GM18511 (cell line): ENCODE results near the gene GP1BA.
A peak's percentile ranks its signal among the peaks of the same experiment; 100 is the strongest.

Experiments
- ATAC-seq: cut with Tn5 transposase; IDR thresholded peaks from one replicate; pipeline ENCODE4 v1.9.1; 2021; ENCODE audit warnings: mild to moderate bottlenecking, moderate library complexity; ENCODE audit not compliant: unreplicated experiment

GP1BA gene

DNA sequence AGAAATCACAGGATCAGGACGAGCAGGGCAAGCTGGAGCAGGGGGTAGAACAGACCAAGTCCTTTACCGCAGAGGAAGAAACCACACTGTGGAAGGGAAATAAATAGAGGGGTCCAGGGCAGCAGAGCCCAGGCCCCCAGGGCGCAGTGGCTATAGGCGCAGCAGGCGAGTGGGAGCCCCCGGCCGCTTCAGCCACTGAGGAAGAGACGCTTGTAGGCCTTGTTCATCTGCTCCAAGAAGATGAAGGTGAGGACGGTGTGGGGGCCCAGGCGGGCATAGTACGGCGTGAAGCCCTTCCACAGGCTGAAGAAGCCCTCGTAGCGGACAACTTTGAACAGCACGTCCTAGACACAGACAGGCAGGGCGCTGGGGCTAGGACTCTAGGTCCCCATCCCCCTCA, 5.5 kb downstream of the GP1BA start:
- no peak for ATAC-seq

GRCh38 chr17:4938069-4938491, 6.0 kb downstream of the GP1BA start:
- no peak for ATAC-seq

DNA sequence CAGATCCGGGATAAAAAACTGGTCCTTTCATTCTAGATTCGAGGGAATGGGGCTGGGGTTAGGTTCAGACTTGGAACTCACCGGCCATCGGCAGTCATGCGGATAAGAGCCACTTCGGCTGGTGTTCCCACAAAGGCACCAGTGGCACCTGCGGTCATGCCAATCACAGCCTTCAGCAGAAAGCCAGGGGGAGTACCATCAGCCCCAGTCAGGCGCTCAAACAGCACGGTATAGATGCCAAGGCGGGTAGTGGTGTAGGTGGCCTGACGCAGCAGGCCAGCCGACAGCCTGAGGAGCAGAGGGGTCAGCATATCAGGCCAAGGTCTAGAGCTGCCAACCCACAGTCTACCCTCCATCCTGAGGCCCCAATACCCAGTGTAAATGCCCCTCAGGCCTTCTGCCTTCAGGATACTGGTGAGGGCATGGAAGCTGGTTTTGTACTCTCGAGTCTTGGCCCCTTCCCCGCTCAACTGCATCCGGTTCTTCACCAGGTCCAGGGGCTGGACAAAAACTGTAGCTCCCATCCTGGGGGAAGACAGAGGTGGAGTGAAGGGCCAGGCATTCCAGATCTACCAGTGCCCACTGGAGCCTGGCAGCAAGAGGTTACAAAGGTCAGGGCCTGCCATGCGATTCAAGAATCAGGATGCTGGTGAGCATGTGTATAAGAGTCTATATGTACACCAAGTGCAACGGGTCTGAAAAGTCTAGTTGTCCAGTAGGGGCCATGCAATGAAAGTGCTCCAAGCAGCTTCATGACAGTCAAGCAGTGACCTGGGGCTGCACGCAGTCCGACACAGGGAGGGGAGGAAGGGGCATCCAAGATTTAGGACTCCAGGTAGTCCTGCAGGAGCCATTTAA, 6.8 kb downstream of the GP1BA start:
- ATAC-seq: no peak

DNA sequence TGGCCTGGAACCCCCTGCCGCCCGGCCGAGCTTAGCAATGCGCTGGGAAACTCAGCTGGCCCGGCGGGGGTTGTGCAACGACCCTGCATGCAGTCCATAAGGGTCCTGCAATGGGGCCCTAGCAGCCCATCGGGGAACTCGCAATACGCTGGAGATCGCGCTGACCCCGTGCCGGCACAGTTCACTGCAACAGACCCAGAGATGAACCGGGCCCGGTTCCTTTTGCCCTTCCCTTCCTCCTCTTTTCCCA, 7.4 kb downstream of the GP1BA start:
- ATAC-seq: peak; percentile 22

DNA sequence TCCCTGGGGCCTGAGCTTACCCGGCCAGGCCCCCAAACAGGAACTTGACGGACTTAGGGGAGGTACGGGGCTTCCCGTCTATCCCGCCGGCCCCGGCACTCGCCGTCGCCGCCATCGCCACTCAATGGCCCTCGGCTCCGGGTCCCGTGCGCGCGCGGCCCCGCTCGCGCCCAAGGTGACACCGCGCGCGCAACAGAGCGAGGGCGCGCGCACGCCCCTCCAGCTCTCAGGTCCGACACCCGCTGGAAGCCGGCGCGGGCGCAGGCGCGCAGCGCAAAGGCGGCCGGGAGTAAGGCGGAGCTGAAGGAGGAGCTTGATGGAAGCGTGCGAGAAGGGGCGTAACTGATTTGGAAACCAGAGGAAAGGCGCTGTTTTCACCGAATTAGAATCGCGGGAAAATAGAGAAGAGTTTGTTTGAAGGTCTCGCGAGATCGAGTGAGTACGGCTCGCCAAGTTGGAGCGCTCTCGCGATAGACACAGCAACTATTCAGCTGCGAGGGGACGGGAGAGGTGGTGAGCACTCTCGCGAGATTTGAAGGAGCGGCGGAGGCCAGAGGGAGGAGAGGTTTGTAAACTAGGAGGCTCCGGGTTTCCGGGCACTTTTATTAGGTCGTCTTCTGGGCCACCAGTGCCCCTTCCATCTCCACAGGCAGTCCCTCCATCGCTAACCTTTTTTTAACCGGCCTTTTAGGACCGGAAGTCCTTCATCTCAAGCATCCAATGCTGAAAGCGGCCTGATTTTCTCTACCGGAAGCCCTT, 7.9 kb downstream of the GP1BA start, which contains the start of the genes RNF167 and SLC25A11:
Gene RNF167, plus strand, starts transcription at position 473 of the 759 bp plus-strand sequence. CDS start 642 bp downstream, outside the sequence.
Gene SLC25A11, minus strand, starts transcription at position 251 of the 759 bp plus-strand sequence. Its CDS starts 136 bp downstream, at position 115.
- peak; percentile 83 for ATAC-seq

DNA sequence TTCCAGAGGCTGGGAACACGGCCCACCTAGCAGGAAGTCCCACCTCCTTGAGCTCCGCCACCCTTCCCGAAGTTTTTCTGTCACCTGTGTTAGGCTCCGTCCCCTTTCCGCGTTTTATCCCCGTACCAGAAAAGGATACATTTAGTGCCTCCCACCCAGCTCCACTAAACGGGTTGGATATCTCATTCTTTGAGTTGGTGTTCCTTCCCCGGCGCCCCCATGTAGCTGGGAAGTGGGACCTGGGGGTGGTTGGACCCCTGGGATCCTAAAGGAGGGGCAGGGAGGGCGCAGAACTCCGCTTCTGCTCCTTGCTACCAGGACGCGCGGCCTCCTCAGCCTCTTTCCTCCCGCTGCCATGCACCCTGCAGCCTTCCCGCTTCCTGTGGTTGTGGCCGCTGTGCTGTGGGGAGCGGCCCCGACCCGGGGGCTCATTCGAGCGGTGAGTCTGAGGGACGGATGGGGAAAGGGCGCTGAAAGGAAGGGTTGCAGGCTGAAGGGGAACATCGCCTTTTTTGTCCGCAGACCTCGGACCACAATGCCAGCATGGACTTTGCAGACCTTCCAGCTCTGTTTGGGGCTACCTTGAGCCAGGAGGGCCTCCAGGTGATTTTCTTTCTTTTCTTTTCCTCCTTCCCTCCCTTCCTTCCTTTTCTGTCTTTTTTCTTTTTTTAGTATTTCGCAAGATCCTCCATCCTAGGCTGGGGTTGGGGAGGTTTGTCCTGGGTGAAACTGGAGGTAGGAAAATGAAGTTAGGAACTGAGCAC, 8.7 kb downstream of the GP1BA start:
- ATAC-seq: no peak

GRCh38 chr17:4941319-4941610, 9.2 kb downstream of the GP1BA start:
- no peak for ATAC-seq

GRCh38 chr17:4942760-4943508, 10.9 kb downstream of the GP1BA start:
- ATAC-seq: no peak

- ATAC-seq: no peak
These were observed 12.1 kb downstream of the GP1BA start for GRCh38 chr17:4944163-4944553.

DNA sequence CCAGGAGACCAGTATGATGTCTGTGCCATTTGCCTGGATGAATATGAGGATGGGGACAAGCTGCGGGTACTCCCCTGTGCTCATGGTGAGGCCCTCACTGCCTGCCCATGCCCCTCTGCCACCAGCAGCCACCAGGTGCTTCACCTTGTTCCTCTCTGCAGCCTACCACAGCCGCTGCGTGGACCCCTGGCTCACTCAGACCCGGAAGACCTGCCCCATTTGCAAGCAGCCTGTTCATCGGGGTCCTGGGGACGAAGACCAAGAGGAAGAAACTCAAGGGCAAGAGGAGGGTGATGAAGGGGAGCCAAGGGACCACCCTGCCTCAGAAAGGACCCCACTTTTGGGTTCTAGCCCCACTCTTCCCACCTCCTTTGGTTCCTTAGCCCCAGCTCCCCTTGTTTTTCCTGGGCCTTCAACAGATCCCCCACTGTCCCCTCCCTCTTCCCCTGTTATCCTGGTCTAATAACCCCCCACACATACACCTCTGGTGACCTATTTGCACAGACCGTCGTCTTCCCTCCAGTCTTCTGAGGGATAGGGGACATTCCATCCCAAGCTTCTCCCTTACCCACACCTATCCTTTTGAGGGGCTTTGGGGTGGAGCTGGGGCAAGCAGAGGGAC, 12.6 kb downstream of the GP1BA start:
- ATAC-seq: no peak

DNA sequence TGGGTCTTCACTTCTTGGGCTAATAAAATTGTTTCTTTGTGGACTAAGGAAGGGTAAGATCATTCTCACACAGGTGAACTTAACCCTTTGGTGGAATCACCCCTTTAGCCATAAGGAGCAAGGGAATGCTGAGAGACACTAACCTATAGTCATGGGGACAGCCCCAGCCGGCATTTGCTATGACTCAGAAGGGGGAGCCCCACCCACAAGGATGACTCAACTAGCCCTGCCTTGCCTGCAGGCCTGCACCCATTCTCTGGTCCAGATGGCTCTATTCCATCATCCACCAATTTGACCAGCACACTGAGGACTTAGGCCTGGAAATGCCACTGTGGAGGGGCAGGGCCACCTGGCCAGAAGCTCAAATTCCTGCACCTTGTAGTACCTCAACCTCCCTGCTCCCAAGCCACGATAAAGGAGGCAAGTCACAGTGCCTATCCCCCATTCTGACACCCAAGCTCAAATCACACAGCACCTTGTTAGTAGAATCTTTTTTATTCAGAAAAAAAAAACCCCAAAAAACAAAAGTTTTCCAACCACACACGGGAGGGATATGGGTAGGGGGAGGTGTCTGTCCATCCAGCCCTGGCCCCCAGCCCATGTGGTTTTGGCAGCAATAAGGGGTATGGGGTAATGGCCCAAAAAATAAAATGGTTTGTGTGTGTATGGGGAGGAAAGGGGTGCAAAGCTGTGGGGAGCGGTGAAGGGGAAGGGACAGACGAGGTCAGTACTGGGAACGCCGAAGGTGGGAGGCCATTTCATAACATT, 13.3 kb downstream of the GP1BA start:
- no peak for ATAC-seq

DNA sequence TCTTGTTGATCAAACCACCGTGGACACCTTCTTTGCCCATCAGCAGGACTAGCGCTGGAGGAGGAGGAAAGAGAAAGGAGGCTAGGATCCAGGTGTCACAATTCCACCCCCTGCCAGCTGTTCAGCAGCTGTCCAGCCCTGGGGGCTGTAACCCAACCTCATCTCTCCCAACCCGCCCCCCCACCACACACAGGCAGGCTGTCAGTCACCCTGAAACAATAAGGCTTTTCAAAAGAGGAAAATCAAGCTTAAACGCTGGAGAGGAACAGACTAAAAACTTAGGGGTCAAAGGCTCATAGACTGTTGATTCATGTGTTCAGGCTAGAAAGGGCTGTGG, 13.8 kb downstream of the GP1BA start:
- ATAC-seq: no peak

DNA sequence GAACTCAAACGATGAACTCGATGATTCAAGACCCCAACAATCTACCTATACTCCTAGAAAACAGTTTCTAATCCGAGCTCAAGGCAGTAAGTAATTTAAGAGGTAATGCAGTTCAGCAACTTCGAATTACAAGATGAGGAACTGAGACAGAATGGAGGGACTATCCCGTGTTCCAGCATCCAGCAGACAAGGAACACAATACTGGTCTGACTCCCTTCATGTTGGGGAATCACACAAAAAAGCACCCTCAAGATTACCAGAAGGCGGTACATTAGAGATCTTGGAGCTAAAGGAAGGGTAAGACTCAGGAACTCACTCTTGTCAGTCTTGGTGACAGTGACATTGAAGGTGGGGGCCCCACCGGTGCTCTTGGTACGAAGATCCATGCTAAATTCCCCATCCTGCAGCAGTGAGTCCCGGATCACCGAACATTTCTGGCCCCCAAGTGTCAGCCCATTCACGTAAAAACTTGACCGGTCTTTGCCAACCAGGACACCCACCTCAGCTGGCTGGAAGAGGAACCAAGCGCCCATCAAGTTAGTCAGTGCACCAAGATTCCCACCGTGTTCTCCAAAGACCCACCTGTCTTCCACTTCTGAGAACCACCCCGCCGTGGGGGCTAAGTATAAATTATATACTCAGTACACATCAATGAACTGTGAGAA, 14.4 kb downstream of the GP1BA start:
- ATAC-seq: no peak

GRCh38 chr17:4947010-4947410, 14.9 kb downstream of the GP1BA start:
- no peak for ATAC-seq

DNA sequence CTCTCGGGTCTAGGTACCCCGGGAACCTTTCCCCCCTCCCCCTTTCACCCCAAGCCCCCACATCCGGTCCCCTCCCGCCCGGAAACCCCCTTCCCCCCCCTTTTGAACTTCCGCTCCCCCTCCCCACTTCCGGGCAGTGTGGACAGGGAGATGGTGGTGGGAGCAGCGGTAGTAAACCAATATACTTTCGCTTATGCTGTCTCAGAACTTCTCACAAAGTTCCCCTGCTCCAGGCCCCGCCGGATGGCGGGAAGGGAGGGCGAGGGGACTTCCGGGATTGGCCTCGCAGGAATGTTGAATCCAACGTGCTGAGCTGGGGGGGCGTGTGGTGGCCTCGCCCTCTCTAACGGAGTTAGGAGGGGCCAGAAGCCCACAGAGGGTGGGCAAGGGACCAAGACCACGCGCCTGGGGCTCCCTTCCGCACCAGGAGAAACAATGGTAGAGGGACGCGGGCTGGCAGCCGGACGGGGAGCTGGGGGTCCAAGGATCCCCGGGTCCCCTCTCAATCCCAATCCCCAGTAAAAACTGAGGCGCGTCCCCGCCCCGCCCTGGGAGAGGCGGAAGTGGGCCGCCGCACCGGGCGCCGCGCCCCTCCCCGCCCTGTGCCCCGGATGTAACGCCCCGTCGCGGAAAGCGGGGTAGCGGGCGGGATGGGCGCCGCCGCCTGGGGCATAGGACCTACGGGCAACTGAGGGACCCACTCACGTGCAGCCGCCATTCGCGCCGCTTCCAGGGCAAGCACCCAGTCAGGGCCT, 15.5 kb downstream of the GP1BA start:
- ATAC-seq: no peak

GRCh38 chr17:4948166-4948930, 16.3 kb downstream of the GP1BA start, which contains the start of gene PFN1:
PFN1 (minus strand) TSS chr17:4948530; CDS start chr17:4948394, 136 bp downstream.
- peak; percentile 30 for ATAC-seq

DNA sequence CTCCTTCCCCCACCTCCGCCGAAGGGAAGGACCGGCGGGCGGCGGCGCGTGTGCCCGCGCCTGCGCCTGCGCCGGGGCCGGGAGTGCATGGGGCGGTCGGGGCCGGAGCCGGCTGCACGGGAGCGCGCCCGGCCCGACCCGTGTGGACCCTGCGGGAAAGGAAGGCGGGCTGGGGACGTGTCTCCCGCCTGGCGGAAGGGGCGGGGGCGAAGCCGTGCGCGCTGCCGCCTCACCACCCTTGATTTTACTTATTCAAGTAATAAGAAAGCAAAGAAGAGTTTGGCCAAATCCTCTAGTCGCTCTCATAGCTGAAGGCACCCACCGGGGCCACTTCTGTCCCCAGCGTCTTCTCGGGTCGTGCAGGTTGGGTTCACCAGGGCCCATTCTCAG, 16.8 kb downstream of the GP1BA start:
- ATAC-seq: peak; percentile 33
